IMR-90 (cell line): ENCODE data around the gene KRT71. TPM values are rescaled to one million over a fixed set of nuclear protein-coding genes. Genes with fewer than 3 reads are reported as not detected.

ENCODE experiments used
- ATAC-seq: fragments of 200-7000 bp; cut with Tn5 transposase; 2 replicates; pipeline ENCODE4 v1.9.1; 2020; ENCODE audit warnings: low read depth, mild to moderate bottlenecking, moderate library complexity
- BruUV-seq: library from RNA; stranded (reverse); fragments of 400-500 nt; replicated peaks from 2 replicates; lab custom pipeline; 2021; lab: Mats Ljungman, UMichigan
- CTCF ChIA-PET: fragments of 300-600 bp; formaldehyde crosslinking; extraction: SDS; loops from one replicate; lab custom pipeline; 2021; ENCODE audit warnings: antibody characterized with exemption; lab: Yijun Ruan, JAX
- POLR2A ChIA-PET: fragments of 300-600 bp; sonication (Branson Sonifier 250); formaldehyde crosslinking; loops from one replicate; lab custom pipeline; 2022; ENCODE audit warnings: antibody characterized with exemption; ENCODE audit not compliant: unreplicated experiment; lab: Charles Lee
- DNase-seq: peaks from one replicate; pipeline ENCODE4 v3.0.0; 2013
- H2AFZ ChIP-seq: replicated peaks from 2 replicates; pipeline ENCODE3; 2013; ENCODE audit warnings: low read length, mild to moderate bottlenecking; ENCODE audit not compliant: poor library complexity
- H2AK5ac ChIP-seq: 2 replicates; pipeline ENCODE4 v1.6.1; 2013; ENCODE audit warnings: low read depth, low read length, inconsistent platforms
- H2AK9ac ChIP-seq: replicated peaks from 2 replicates; pipeline ENCODE3; 2013; ENCODE audit warnings: mild to moderate bottlenecking, low read depth, low read length, moderate library complexity; ENCODE audit not compliant: poor library complexity
- H2BK120ac ChIP-seq: 2 replicates; pipeline ENCODE4 v1.6.1; 2013; ENCODE audit warnings: low read depth, low read length, inconsistent platforms
- H2BK15ac ChIP-seq: 3 replicates; pipeline ENCODE4 v1.6.1; 2013; ENCODE audit warnings: low read depth, low read length, inconsistent platforms
- H2BK20ac ChIP-seq: 2 replicates; pipeline ENCODE4 v1.6.1; 2013; ENCODE audit warnings: low read depth, mild to moderate bottlenecking, inconsistent platforms, low read length, moderate library complexity
- H2BK5ac ChIP-seq: 2 replicates; pipeline ENCODE4 v1.6.1; 2013; ENCODE audit warnings: mild to moderate bottlenecking, low read depth, low read length, inconsistent platforms; ENCODE audit not compliant: poor library complexity, severe bottlenecking
- H3K14ac ChIP-seq: replicated peaks from 2 replicates; pipeline ENCODE4 v1.6.1; 2013; ENCODE audit warnings: low read depth, low read length, inconsistent platforms
- H3K18ac ChIP-seq: 2 replicates; pipeline ENCODE4 v1.6.1; 2013; ENCODE audit warnings: low read depth, low read length, control low read depth
- H3K23ac ChIP-seq: 2 replicates; pipeline ENCODE4 v1.6.1; 2013; ENCODE audit warnings: low read depth, low read length, inconsistent platforms
- H3K27ac ChIP-seq: 2 replicates; pipeline ENCODE4 v1.5.1; 2013; ENCODE audit warnings: mild to moderate bottlenecking, control low read depth, low read length; ENCODE audit not compliant: insufficient read depth
- H3K27me3 ChIP-seq: 2 replicates; pipeline ENCODE4 v1.6.1; 2013; ENCODE audit warnings: low read length; ENCODE audit not compliant: control insufficient read depth, insufficient read depth
- H3K36me3 ChIP-seq: 2 replicates; pipeline ENCODE4 v1.6.1; 2013; ENCODE audit warnings: low read length, mixed read lengths; ENCODE audit not compliant: control insufficient read depth, insufficient read depth
- H3K4ac ChIP-seq: 2 replicates; pipeline ENCODE4 v1.6.1; 2013; ENCODE audit warnings: low read depth, low read length, inconsistent platforms
- H3K4me1 ChIP-seq: 2 replicates; pipeline ENCODE4 v1.6.1; 2013; ENCODE audit warnings: low read length, mixed read lengths; ENCODE audit not compliant: control insufficient read depth, insufficient read depth
- H3K4me2 ChIP-seq: 2 replicates; pipeline ENCODE4 v1.6.1; 2013; ENCODE audit warnings: low read depth, mild to moderate bottlenecking, control low read depth, low read length, moderate library complexity
- H3K4me3 ChIP-seq: 2 replicates; pipeline ENCODE4 v1.5.1; 2013; ENCODE audit warnings: low read depth, mild to moderate bottlenecking, control low read depth, low read length, moderate library complexity; ENCODE audit not compliant: insufficient read depth
- H3K56ac ChIP-seq: 2 replicates; pipeline ENCODE4 v1.6.1; 2013; ENCODE audit warnings: low read length, inconsistent platforms; ENCODE audit not compliant: insufficient read depth; ENCODE audit errors: extremely low read depth
- H3K79me1 ChIP-seq, 2 experiments: 2 replicates each; pipeline ENCODE4 v1.6.1; 2013; ENCODE audit warnings: low read length in 2 of 2, inconsistent platforms in 1 of 2, low read depth in 1 of 2
- H3K9ac ChIP-seq: 2 replicates; pipeline ENCODE4 v1.6.1; 2013; ENCODE audit warnings: low read depth, low read length, control low read depth
- H3K9me1 ChIP-seq: 2 replicates; pipeline ENCODE4 v1.6.1; 2013; ENCODE audit warnings: low read length, inconsistent platforms; ENCODE audit not compliant: insufficient read depth
- H3K9me3 ChIP-seq: 2 replicates; pipeline ENCODE4 v1.6.1; 2013; ENCODE audit warnings: low read length; ENCODE audit not compliant: control insufficient read depth, insufficient read depth
- H4K20me1 ChIP-seq: 2 replicates; pipeline ENCODE4 v1.6.1; 2013; ENCODE audit warnings: low read length, inconsistent platforms; ENCODE audit not compliant: insufficient read depth
- H4K5ac ChIP-seq: 2 replicates; pipeline ENCODE4 v1.6.1; 2013; ENCODE audit warnings: mild to moderate bottlenecking, low read depth, low read length, control low read depth
- H4K8ac ChIP-seq, 2 experiments: 2 replicates each; pipeline ENCODE4 v1.6.1; 2013; ENCODE audit warnings: low read depth in 2 of 2, low read length in 2 of 2, control low read depth in 1 of 2, inconsistent platforms in 1 of 2
- H4K91ac ChIP-seq: 2 replicates; pipeline ENCODE4 v1.6.1; 2013; ENCODE audit warnings: low read depth, low read length, inconsistent platforms; ENCODE audit not compliant: insufficient read depth
- BHLHE40 ChIP-seq: fragments of 150-350 bp; IDR thresholded peaks from 2 replicates; pipeline ENCODE4 v1.6.1; 2016; ENCODE audit warnings: mild to moderate bottlenecking, low read depth, low read length
- CEBPB ChIP-seq: IDR thresholded peaks from 2 replicates; pipeline ENCODE4 v1.6.1; 2012; ENCODE audit warnings: low read depth, low read length, improper control_type of control experiment
- CHD1 ChIP-seq: IDR thresholded peaks from 2 replicates; pipeline ENCODE4 v1.6.1; 2012; ENCODE audit warnings: low read depth, low read length, improper control_type of control experiment
- CTCF ChIP-seq: conservative IDR thresholded peaks from 2 replicates; pipeline ENCODE4 v1.5.1; 2012; ENCODE audit warnings: mild to moderate bottlenecking, low read depth, low read length, improper control_type of control experiment
- ELK1 ChIP-seq: fragments of 150-350 bp; IDR thresholded peaks from 2 replicates; pipeline ENCODE4 v1.6.1; 2016; ENCODE audit warnings: low read depth, mild to moderate bottlenecking, low read length, moderate library complexity, borderline replicate concordance
- FOS ChIP-seq: fragments of 150-350 bp; IDR thresholded peaks from 2 replicates; pipeline ENCODE4 v1.6.1; 2016; ENCODE audit warnings: low read depth, low read length
- MAFK ChIP-seq: IDR thresholded peaks from 2 replicates; pipeline ENCODE4 v1.6.1; 2012; ENCODE audit warnings: low read depth, low read length, improper control_type of control experiment
- MAZ ChIP-seq: IDR thresholded peaks from 2 replicates; pipeline ENCODE4 v1.6.1; 2012; ENCODE audit warnings: low read depth, mild to moderate bottlenecking, low read length, improper control_type of control experiment, moderate library complexity, borderline replicate concordance
- MXI1 ChIP-seq: IDR thresholded peaks from 2 replicates; pipeline ENCODE4 v1.6.1; 2012; ENCODE audit warnings: low read depth, mild to moderate bottlenecking, low read length, moderate library complexity, borderline replicate concordance
- NFE2L2 ChIP-seq: fragments of 150-350 bp; IDR thresholded peaks from 2 replicates; pipeline ENCODE4 v1.6.1; 2016; ENCODE audit warnings: low read depth, mild to moderate bottlenecking, low read length
- POLR2A ChIP-seq: IDR thresholded peaks from 2 replicates; pipeline ENCODE4 v1.6.1; 2012; ENCODE audit warnings: mild to moderate bottlenecking, low read depth, low read length
- RAD21 ChIP-seq: IDR thresholded peaks from 2 replicates; pipeline ENCODE4 v1.6.1; 2012; ENCODE audit warnings: low read length, improper control_type of control experiment
- RCOR1 ChIP-seq: IDR thresholded peaks from 2 replicates; pipeline ENCODE4 v1.6.1; 2012; ENCODE audit warnings: mild to moderate bottlenecking, low read length, improper control_type of control experiment; ENCODE audit not compliant: insufficient replicate concordance
- RFX5 ChIP-seq: IDR thresholded peaks from 2 replicates; pipeline ENCODE4 v1.8.0; 2012; ENCODE audit warnings: low read depth, mild to moderate bottlenecking, low read length, moderate library complexity
- SMC3 ChIP-seq: fragments of 150-350 bp; IDR thresholded peaks from 2 replicates; pipeline ENCODE4 v1.6.1; 2016; ENCODE audit warnings: low read depth, mild to moderate bottlenecking, antibody characterized with exemption, low read length, moderate library complexity
- USF2 ChIP-seq: fragments of 150-350 bp; IDR thresholded peaks from 2 replicates; pipeline ENCODE4 v1.6.1; 2017; ENCODE audit warnings: mild to moderate bottlenecking, antibody characterized with exemption, low read length, low read depth
- WGBS, 2 experiments: methylation state at CpG; one replicate each; pipeline versions ENCODE4 v1.1.5 to v1.1.7; 2013; ENCODE audit warnings: missing lambda C conversion rate in 2 of 2; ENCODE audit not compliant: insufficient read length in 1 of 2; ENCODE audit errors: extremely low coverage in 2 of 2; 5-methylcytosine and 5-hydroxymethylcytosine counted together
- dilution Hi-C: fragments of 300-500 bp; cut with HindIII; formaldehyde crosslinking; loops from one replicate; pipeline ENCODE4 v1.14.3; 2018; ENCODE audit warnings: low sequenced_read_pairs; ENCODE audit not compliant: unreplicated experiment
- in situ Hi-C: fragments of 300-500 bp; cut with MboI; formaldehyde crosslinking; loops from 3 replicates; pipeline ENCODE4 v1.14.3; 2019; ENCODE audit warnings: low sequenced_read_pairs, inconsistent platforms, mixed read lengths
- intact Hi-C: fragments of 100-400 bp; cut with micrococcal nuclease; formaldehyde crosslinking; loops from 2 replicates; pipeline ENCODE4 v1.10.0; 2022
- polyA plus RNA-seq, 3 experiments: library from polyadenylated mRNA; depleted of rRNA; stranded (reverse); fragments of >200 nt; gene quantifications; 2 replicates each; pipeline ENCODE4 v1.2.3, GENCODE V29; 2012; ENCODE audit warnings: low replicate concordance in 1 of 3
- total RNA-seq: library from RNA; depleted of rRNA; stranded (reverse); fragments of >200 nt; gene quantifications from 2 replicates; pipeline ENCODE4 v1.2.3, GENCODE V29; 2012

KRT71 gene
- total and polyA plus RNA-seq, 2 of the 4 experiments (the other 2 are of a cell fraction) = not detected

- H2AK9ac ChIP-seq = no peak overlapping the region
- dilution Hi-C loops (no loop called here), intact Hi-C loops (no loop called here), in situ Hi-C loops (no loop called here)
- no peaks in the 10 kb centered on the region for H4K20me1 ChIP-seq
- ATAC-seq = no peak
- no peak overlapping the region for H3K4me3 ChIP-seq
- H2BK5ac ChIP-seq = no peak overlapping the region
- TF ChIP-seq FOS (no peak), BHLHE40 (no peak), MAZ (no peak), MXI1 (no peak), RAD21 (no peak), CHD1 (no peak), SMC3 (no peak), CEBPB (no peak), POLR2A (no peak), ELK1 (no peak), NFE2L2 (no peak), RFX5 (no peak), USF2 (no peak), RCOR1 (no peak), MAFK (no peak), CTCF (no peak)
- no TSS peak for BruUV-seq
- no peak overlapping the region for H3K23ac ChIP-seq
- H2BK15ac ChIP-seq = no peak overlapping the region
- peaks cover 6% of the 10 kb centered on the region for H3K27me3 ChIP-seq
- H3K27ac ChIP-seq = no peak overlapping the region
- no peak overlapping the region for H3K18ac ChIP-seq
- H3K9ac ChIP-seq = no peak overlapping the region
- ChIA-PET POLR2A (no interaction called here), CTCF (no interaction called here)
- WGBS, 2 experiments = 72% methylated on average over 2 of the region's 5 CpGs; no CpG with 5 or more reads in 1 of the 2 experiments
- no peak overlapping the region for H3K14ac ChIP-seq
- no peak overlapping the region for H4K8ac ChIP-seq
- no peaks in the 10 kb centered on the region for H3K36me3 ChIP-seq
- no peak overlapping the region for H3K4me2 ChIP-seq
- no peak for DNase-seq
- no peaks in the 10 kb centered on the region for H3K9me3 ChIP-seq
- H2AFZ ChIP-seq = no peak overlapping the region
- H3K56ac ChIP-seq = no peak overlapping the region
- no peak overlapping the region for H4K5ac ChIP-seq
- H3K9me1 ChIP-seq = no peaks in the 10 kb centered on the region
- no peak overlapping the region for H2BK120ac ChIP-seq
- no peak overlapping the region for H3K4ac ChIP-seq
- no peak overlapping the region for H2AK5ac ChIP-seq
- no peaks in the 10 kb centered on the region for H3K79me1 ChIP-seq
- H3K4me1 ChIP-seq = no peaks in the 10 kb centered on the region
- no peak overlapping the region for H2BK20ac ChIP-seq
- H4K91ac ChIP-seq = no peak overlapping the region
Observed at GRCh38 chr12:52534482-52534881, 18.5 kb downstream of the KRT71 start.
